ENCODE measurements around the gene INCENP. TPM values are rescaled to one million over a fixed set of nuclear protein-coding genes. Genes with fewer than 3 reads are reported as not detected.

Gene INCENP
- total RNA-seq, 2 experiments from 2014 or later = 12.6 to 16.3 TPM

DNA sequence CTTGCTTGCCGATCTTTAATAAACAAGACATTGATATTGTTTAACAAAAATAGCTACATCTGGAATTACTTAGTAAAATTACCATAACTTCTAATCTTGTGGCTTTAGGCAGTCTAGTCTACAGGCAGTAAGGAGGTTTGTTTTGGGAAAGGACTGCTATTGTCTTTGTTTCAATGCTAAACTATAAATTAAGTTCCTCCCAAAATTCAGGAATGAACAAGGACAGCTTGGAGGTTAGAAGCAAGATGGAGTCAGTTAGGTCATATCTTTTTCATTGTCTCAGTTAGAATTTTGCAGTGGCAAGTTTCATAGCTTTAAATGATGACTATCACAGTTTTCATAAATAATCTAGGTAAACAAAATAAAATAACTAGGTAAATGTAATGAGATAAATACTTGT, 36.1 kb upstream of the INCENP start:
- no peaks in the 10 kb centered on the region for H3K36me3 ChIP-seq (ENCODE audit: insufficient read depth, low read length)
- H3K27ac ChIP-seq (ENCODE audit: low read depth in 1 of 2, low read length in 2 of 2) = no peak overlapping the region
- Mint-ChIP-seq H3K27me3 (no peaks in the 10 kb centered on the region), H3K27ac (no peak overlapping the region), H3K4me3 (no peak overlapping the region), H3K4me1 (ENCODE audit: low read depth) (no peaks in the 10 kb centered on the region), H3K9me3 (peaks cover 2% of the 10 kb centered on the region), H3K36me3 (ENCODE audit: low read depth) (no peaks in the 10 kb centered on the region)
- no peak for TF ChIP-seq CTCF (IDR thresholded peaks at IDR 0.05)
- H3K4me3 ChIP-seq (ENCODE audit: low read length) = no peak overlapping the region
- ChIA-PET CTCF (interaction anchor here (1.3 to 9.2 kb wide), 4 partner anchors 20 to 188 kb away, joined by 4 to 207 read pairs (median 6); no protein-coding TSS in a partner anchor), POLR2A (no interaction called here)
- H3K4me1 ChIP-seq (ENCODE audit: insufficient read depth, low read length) = no peaks in the 10 kb centered on the region
- H3K9me3 ChIP-seq (ENCODE audit: control insufficient read depth in 1 of 2, insufficient read depth in 1 of 2, low read length in 2 of 2) = peaks cover 0 to 10% of the 10 kb centered on the region in 2 experiments
- intact Hi-C loops (cut with DNase I, micrococcal nuclease) = no loop called here
- ATAC-seq (ENCODE audit: poor library complexity) (no peak), DNase-seq (no peak)
- H3K27me3 ChIP-seq (ENCODE audit: control insufficient read depth in 1 of 2, insufficient read depth in 2 of 2, low read length in 2 of 2) = no peaks in the 10 kb centered on the region

GRCh38 chr11:62088331-62088933, 35.4 kb upstream of the INCENP start:
- ChIA-PET POLR2A (no interaction called here), CTCF (interaction anchor here (1.4 to 9.2 kb wide), 3 partner anchors 20 to 189 kb away, joined by 5 to 207 read pairs (median 7); no protein-coding TSS in a partner anchor)
- TF ChIP-seq CTCF (IDR thresholded peaks at IDR 0.05) = no peak
- Histone ChIP-seq H3K4me1 (ENCODE audit: insufficient read depth, low read length) (no peaks in the 10 kb centered on the region), H3K9me3 (ENCODE audit: control insufficient read depth in 1 of 2, insufficient read depth in 1 of 2, low read length in 2 of 2) (peaks cover 0 to 10% of the 10 kb centered on the region in 2 experiments), H3K27ac (ENCODE audit: low read depth in 1 of 2, low read length in 2 of 2) (no peak overlapping the region), H3K27me3 (ENCODE audit: control insufficient read depth in 1 of 2, insufficient read depth in 2 of 2, low read length in 2 of 2) (no peaks in the 10 kb centered on the region), H3K36me3 (ENCODE audit: insufficient read depth, low read length) (no peaks in the 10 kb centered on the region), H3K4me3 (ENCODE audit: low read length) (no peak overlapping the region)
- ATAC-seq (ENCODE audit: poor library complexity) = no peak
- Mint-ChIP-seq H3K9me3 (peaks cover 2% of the 10 kb centered on the region), H3K27ac (no peak overlapping the region), H3K4me1 (ENCODE audit: low read depth) (no peaks in the 10 kb centered on the region), H3K27me3 (no peaks in the 10 kb centered on the region), H3K36me3 (ENCODE audit: low read depth) (no peaks in the 10 kb centered on the region), H3K4me3 (no peak overlapping the region)
- no peak for DNase-seq
- intact Hi-C loops (cut with DNase I, micrococcal nuclease) = no loop called here

DNA sequence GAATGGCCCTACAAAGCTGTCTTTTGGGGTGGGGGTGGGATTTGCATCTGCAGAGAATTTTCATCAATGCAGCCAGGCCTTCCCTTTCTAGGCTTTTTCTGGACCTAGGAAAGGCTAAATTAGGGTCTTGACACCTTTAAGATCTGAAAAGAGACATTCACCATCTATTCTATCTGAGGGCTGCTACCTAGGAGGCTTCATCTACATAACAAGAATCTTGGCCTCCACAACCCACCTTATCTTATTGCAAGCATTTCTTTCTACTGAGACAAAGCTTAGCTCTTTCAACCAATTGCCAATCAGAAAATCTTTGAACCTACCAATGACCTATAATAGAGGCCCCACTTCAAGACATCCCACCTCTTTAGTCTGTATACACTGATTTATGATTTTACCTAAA, 20.7 kb upstream of the INCENP start:
- Histone ChIP-seq H3K27me3 (ENCODE audit: control insufficient read depth in 1 of 2, insufficient read depth in 2 of 2, low read length in 2 of 2) (no peaks in the 10 kb centered on the region), H3K4me3 (ENCODE audit: low read length) (no peak overlapping the region), H3K27ac (ENCODE audit: low read depth in 1 of 2, low read length in 2 of 2) (no peak overlapping the region), H3K36me3 (ENCODE audit: insufficient read depth, low read length) (no peaks in the 10 kb centered on the region), H3K9me3 (ENCODE audit: control insufficient read depth in 1 of 2, insufficient read depth in 1 of 2, low read length in 2 of 2) (no peaks in the 10 kb centered on the region), H3K4me1 (ENCODE audit: insufficient read depth, low read length) (peaks cover 15% of the 10 kb centered on the region)
- DNase-seq (no peak), ATAC-seq (ENCODE audit: poor library complexity) (no peak)
- H3K27ac Mint-ChIP-seq = no peak overlapping the region
- H3K9me3 Mint-ChIP-seq = no peaks in the 10 kb centered on the region
- ChIA-PET CTCF (interaction anchor here (0.7 to 1.8 kb wide), 3 partner anchors 9 to 204 kb away, joined by 3 to 11 read pairs (median 8); no protein-coding TSS in a partner anchor), POLR2A (no interaction called here)
- H3K4me3 Mint-ChIP-seq = no peak overlapping the region
- intact Hi-C loops (cut with DNase I, micrococcal nuclease) = no loop called here
- TF ChIP-seq CTCF (IDR thresholded peaks at IDR 0.05) = no peak
- H3K4me1 Mint-ChIP-seq (ENCODE audit: low read depth) = peaks cover 11% of the 10 kb centered on the region
- H3K36me3 Mint-ChIP-seq (ENCODE audit: low read depth) = no peaks in the 10 kb centered on the region
- no peaks in the 10 kb centered on the region for H3K27me3 Mint-ChIP-seq
